Forelimb muscle (tissue), 1 donor: Measurements from ENCODE around the gene BTBD10. TPM values are rescaled to one million over a fixed set of nuclear protein-coding genes. Genes with fewer than 3 reads are reported as not detected.

ENCODE experiments used
- DNase-seq: peaks from one replicate; pipeline ENCODE4 v3.0.0-alpha.2; 2013; ENCODE audit warnings: low read depth
- polyA plus RNA-seq: library from polyadenylated mRNA; unstranded; fragments of 120-200 nt; gene quantifications from one replicate; pipeline ENCODE4 v1.2.1, GENCODE V29; 2013; ENCODE audit not compliant: insufficient read length

Gene BTBD10
- polyA plus RNA-seq, 1 donor: 23.0 TPM

- DNase-seq: no peak
Observed at GRCh38 chr11:13339195-13340153, 123.5 kb downstream of the BTBD10 start.

- DNase-seq: no peak
Observed at GRCh38 chr11:13338427-13339069, 124.5 kb downstream of the BTBD10 start.

GRCh38 chr11:13338019-13338426, 125.0 kb downstream of the BTBD10 start:
- no peak for DNase-seq

Other genes starting within 250 kb of the BTBD10 start
- gene BMAL1, start 185.4 kb downstream of the BTBD10 start, polyA plus RNA-seq: 12.1 TPM
- gene PTH, start 32.8 kb upstream of the BTBD10 start, polyA plus RNA-seq: not detected
- 50.7 TPM for gene FAR1, start 205.4 kb upstream of the BTBD10 start, polyA plus RNA-seq